ENCODE measurements around the gene KCNH1.

The KCNH1 gene

DNA sequence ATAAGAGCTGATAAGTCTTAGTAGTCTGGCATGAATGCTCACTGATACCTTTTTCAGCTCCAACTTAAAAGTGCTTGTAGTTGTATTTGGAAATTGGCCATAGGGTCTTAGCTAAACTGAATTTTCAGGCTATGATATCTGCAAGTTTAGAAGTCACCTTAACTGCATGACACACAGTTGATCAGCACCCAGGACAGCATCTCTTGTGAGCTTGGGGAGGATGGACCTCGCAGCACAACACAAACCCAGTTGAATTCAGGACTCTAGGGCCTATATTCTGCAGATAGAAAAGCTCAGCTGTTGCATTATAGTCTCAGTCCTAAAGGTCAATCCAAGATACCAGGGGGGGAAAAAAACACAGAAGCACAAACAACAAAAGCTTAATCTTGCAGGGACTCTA lies 394.3 kb downstream of the KCNH1 start:
- Histone ChIP-seq H3K4me1 (ENCODE audit: control insufficient read depth, insufficient read depth, low read length, poor library complexity, severe bottlenecking) (no peaks in the 10 kb centered on the region), H3K4me3 (ENCODE audit: insufficient read depth, low read depth, low read length, poor library complexity, severe bottlenecking) (no peak overlapping the region)
- DNase-seq = no peak

DNA sequence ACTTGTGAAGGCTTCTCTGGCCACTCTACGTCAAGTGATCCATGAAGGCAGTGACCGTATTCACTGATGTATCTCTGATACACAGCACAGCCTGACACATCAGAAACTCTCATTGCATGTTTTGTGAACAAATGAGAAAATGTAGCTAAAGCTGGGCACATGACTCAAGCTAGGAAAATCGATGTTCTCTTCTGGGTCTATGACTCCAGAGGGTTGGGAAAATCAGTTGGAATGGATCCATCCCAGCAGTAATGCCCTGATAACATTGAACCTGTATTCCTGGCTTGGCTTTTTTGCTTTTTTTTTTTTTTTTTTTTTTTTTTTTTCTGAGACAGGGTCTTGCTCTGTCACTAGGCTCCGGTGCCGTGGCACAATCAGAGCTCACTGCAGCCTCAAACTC lies 395.7 kb downstream of the KCNH1 start:
- H3K4me1 ChIP-seq (ENCODE audit: control insufficient read depth, insufficient read depth, low read length, poor library complexity, severe bottlenecking) = no peaks in the 10 kb centered on the region
- no peaks in the 10 kb centered on the region for H3K27me3 ChIP-seq (replicated peaks; ENCODE audit: control insufficient read depth, insufficient read depth, low read length, poor library complexity, severe bottlenecking)
- H3K4me3 ChIP-seq (ENCODE audit: insufficient read depth, low read depth, low read length, poor library complexity, severe bottlenecking) = no peak overlapping the region
- DNase-seq = no peak
- H3K9me3 ChIP-seq (ENCODE audit: control insufficient read depth, low read length) = no peaks in the 10 kb centered on the region
- no peaks in the 10 kb centered on the region for H3K36me3 ChIP-seq (ENCODE audit: control insufficient read depth, insufficient read depth, low read length)
- H3K27ac ChIP-seq (ENCODE audit: insufficient read depth, low read length, poor library complexity, severe bottlenecking) = no peak overlapping the region

More for the DNA sequence above, 394.3 kb downstream of the KCNH1 start:
- H3K27me3 ChIP-seq (replicated peaks; ENCODE audit: control insufficient read depth, insufficient read depth, low read length, poor library complexity, severe bottlenecking) = no peaks in the 10 kb centered on the region
- no peaks in the 10 kb centered on the region for H3K36me3 ChIP-seq (ENCODE audit: control insufficient read depth, insufficient read depth, low read length)
- no peaks in the 10 kb centered on the region for H3K9me3 ChIP-seq (ENCODE audit: control insufficient read depth, low read length)
- no peak overlapping the region for H3K27ac ChIP-seq (ENCODE audit: insufficient read depth, low read length, poor library complexity, severe bottlenecking)

DNA sequence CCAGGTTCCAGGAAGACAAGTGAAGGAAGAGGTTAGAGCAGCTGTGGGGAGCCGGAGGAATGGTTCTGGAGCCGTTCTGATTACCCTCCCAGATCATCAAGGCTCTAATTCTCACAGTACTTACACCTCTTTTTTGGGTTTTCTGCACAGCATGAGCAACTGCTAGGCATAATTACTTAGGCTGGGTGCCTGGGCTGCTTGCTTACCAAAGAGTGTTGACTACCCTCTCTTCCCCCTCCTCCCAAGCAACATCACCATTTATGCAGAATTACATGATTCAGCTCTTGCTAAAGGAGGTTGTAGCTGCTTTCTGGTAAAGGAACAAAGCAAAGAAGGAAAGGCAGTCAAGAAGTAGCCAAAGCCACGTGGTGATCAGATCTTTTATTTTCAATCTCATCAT lies 397.2 kb downstream of the KCNH1 start:
- Histone ChIP-seq H3K4me3 (ENCODE audit: insufficient read depth, low read depth, low read length, poor library complexity, severe bottlenecking) (no peak overlapping the region), H3K27me3 (replicated peaks; ENCODE audit: control insufficient read depth, insufficient read depth, low read length, poor library complexity, severe bottlenecking) (no peaks in the 10 kb centered on the region), H3K36me3 (ENCODE audit: control insufficient read depth, insufficient read depth, low read length) (no peaks in the 10 kb centered on the region), H3K9me3 (ENCODE audit: control insufficient read depth, low read length) (no peaks in the 10 kb centered on the region), H3K4me1 (ENCODE audit: control insufficient read depth, insufficient read depth, low read length, poor library complexity, severe bottlenecking) (no peaks in the 10 kb centered on the region), H3K27ac (ENCODE audit: insufficient read depth, low read length, poor library complexity, severe bottlenecking) (no peak overlapping the region)
- no peak for DNase-seq

DNA sequence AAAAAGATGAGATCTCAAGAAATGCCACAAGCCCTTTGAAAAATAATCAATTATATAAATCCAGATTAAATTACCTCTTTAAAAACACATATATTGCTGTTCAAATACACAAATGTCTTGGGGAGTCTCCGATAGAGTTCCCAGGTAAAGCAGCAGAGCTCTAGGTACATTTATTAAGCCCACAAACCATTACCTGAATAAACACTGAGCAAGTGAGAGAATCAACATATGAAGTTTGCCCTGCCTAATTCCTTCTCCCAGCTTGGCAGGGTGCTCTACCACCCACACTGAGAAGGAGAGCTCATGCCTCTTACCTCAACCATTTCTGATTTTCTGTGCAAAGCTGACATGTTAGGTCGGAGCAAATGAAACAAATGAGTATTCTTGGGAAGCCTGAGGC lies 402.4 kb downstream of the KCNH1 start:
- no peak overlapping the region for H3K27ac ChIP-seq (ENCODE audit: insufficient read depth, low read length, poor library complexity, severe bottlenecking)

DNA sequence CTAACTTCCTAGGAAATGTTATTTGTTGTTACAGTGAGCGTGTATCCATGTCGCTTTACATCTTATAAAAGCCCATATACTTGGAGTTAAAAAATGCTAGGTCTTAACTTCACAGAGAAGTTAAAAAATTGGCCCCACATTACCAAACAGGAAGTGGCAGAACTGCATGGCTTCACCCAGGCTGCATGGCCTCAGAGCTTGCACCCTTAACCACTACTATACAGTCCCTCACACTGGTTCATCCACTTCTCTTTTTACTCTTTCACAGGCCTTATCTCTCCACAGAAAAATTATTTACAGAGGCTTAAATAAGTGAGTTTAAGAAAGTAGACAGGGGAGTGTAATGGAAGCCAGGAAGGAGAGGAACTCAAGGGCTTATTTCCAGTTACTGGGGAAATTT lies 402.8 kb downstream of the KCNH1 start:
- no peaks in the 10 kb centered on the region for H3K27me3 ChIP-seq (replicated peaks; ENCODE audit: control insufficient read depth, insufficient read depth, low read length, poor library complexity, severe bottlenecking)
- H3K4me1 ChIP-seq (ENCODE audit: control insufficient read depth, insufficient read depth, low read length, poor library complexity, severe bottlenecking) = no peaks in the 10 kb centered on the region
- H3K4me3 ChIP-seq (ENCODE audit: insufficient read depth, low read depth, low read length, poor library complexity, severe bottlenecking) = no peak overlapping the region
- DNase-seq = no peak
- H3K36me3 ChIP-seq (ENCODE audit: control insufficient read depth, insufficient read depth, low read length) = no peaks in the 10 kb centered on the region
- H3K27ac ChIP-seq (ENCODE audit: insufficient read depth, low read length, poor library complexity, severe bottlenecking) = no peak overlapping the region
- no peaks in the 10 kb centered on the region for H3K9me3 ChIP-seq (ENCODE audit: control insufficient read depth, low read length)

More for the DNA sequence above, 402.4 kb downstream of the KCNH1 start:
- Histone ChIP-seq H3K4me3 (ENCODE audit: insufficient read depth, low read depth, low read length, poor library complexity, severe bottlenecking) (no peak overlapping the region), H3K36me3 (ENCODE audit: control insufficient read depth, insufficient read depth, low read length) (no peaks in the 10 kb centered on the region), H3K4me1 (ENCODE audit: control insufficient read depth, insufficient read depth, low read length, poor library complexity, severe bottlenecking) (no peaks in the 10 kb centered on the region), H3K9me3 (ENCODE audit: control insufficient read depth, low read length) (no peaks in the 10 kb centered on the region), H3K27me3 (replicated peaks; ENCODE audit: control insufficient read depth, insufficient read depth, low read length, poor library complexity, severe bottlenecking) (no peaks in the 10 kb centered on the region)
- DNase-seq = no peak

DNA sequence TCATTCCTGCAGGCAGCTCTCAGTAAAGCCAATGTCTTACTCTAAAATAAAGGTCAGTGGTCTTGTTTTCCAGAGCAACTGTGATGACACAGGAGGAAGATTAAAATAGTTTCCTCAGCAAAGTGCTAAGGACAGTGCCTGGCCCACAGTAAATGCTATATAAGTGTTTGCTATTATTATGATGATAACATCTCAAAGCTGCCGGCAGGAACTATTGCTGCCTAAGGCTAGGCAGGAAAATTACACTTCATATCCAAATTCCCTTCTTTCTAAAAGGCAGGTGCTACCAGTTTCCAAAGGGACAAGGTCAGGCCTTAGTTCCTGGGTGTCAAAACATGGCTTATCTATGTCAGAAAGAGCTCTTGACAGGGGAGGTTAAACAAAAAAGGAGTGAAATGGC lies 403.9 kb downstream of the KCNH1 start:
- Histone ChIP-seq H3K36me3 (ENCODE audit: control insufficient read depth, insufficient read depth, low read length) (no peaks in the 10 kb centered on the region), H3K4me1 (ENCODE audit: control insufficient read depth, insufficient read depth, low read length, poor library complexity, severe bottlenecking) (no peaks in the 10 kb centered on the region), H3K4me3 (ENCODE audit: insufficient read depth, low read depth, low read length, poor library complexity, severe bottlenecking) (no peak overlapping the region), H3K27me3 (replicated peaks; ENCODE audit: control insufficient read depth, insufficient read depth, low read length, poor library complexity, severe bottlenecking) (no peaks in the 10 kb centered on the region), H3K27ac (ENCODE audit: insufficient read depth, low read length, poor library complexity, severe bottlenecking) (no peak overlapping the region), H3K9me3 (ENCODE audit: control insufficient read depth, low read length) (no peaks in the 10 kb centered on the region)
- no peak for DNase-seq

DNA sequence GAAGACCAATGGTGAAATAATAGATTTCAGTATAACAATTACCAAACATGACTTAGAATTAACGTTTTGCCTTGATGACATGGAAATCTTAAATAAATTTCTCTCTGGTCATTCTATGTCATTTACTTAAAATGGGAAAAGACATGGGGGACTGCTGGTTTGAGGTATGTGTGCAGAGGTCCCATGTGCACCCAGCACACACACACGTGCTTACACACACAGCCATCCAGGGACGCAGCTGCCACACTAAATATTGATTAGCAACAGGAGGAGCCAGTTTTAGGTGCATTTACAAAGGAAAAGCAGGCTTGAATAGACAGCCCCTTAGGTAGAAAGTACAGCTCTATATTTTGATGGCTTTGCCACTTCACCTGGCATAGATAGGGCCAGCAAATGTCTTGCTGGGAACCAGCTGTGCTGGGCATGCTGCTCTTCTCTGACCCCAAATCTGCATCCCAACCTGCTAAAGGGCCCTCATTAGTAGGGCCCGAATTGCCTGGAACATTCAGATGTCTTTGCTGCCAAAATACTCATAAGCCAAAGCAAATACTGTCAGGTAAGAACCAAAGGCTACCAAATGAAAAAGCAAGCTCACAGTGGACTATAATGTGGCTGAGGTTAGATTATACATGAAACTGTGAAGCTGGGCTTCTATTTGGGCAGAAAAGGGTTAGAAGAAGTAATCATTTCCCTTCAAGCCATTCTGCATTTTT lies 405.4 kb downstream of the KCNH1 start:
- no peak for DNase-seq
- H3K4me3 ChIP-seq (ENCODE audit: insufficient read depth, low read depth, low read length, poor library complexity, severe bottlenecking) = no peak overlapping the region
- no peaks in the 10 kb centered on the region for H3K9me3 ChIP-seq (ENCODE audit: control insufficient read depth, low read length)
- H3K27me3 ChIP-seq (replicated peaks; ENCODE audit: control insufficient read depth, insufficient read depth, low read length, poor library complexity, severe bottlenecking) = no peaks in the 10 kb centered on the region
- no peak overlapping the region for H3K27ac ChIP-seq (ENCODE audit: insufficient read depth, low read length, poor library complexity, severe bottlenecking)
- H3K36me3 ChIP-seq (ENCODE audit: control insufficient read depth, insufficient read depth, low read length) = no peaks in the 10 kb centered on the region
- no peaks in the 10 kb centered on the region for H3K4me1 ChIP-seq (ENCODE audit: control insufficient read depth, insufficient read depth, low read length, poor library complexity, severe bottlenecking)

DNA sequence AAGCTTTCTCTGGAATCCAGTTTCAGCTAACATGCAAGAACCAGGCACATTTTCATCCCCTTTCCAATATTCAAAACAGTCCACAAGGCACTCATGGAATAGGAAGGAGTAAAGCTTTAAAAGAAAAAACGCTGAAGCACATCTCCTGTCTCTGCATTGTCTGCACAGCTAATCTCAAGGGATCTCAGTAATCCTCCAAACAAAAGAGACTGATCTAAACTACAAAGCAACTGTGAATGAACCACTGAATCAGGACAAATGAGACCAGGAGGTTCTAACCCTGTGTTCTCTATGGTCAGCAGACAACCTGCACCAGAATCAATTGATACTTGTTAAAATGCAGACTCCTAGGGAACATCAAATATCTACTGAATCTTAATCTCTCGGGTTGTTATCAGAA lies 406.2 kb downstream of the KCNH1 start:
- H3K36me3 ChIP-seq (ENCODE audit: control insufficient read depth, insufficient read depth, low read length) = no peaks in the 10 kb centered on the region
- no peaks in the 10 kb centered on the region for H3K4me1 ChIP-seq (ENCODE audit: control insufficient read depth, insufficient read depth, low read length, poor library complexity, severe bottlenecking)
- H3K4me3 ChIP-seq (ENCODE audit: insufficient read depth, low read depth, low read length, poor library complexity, severe bottlenecking) = no peak overlapping the region
- no peak for DNase-seq
- no peaks in the 10 kb centered on the region for H3K9me3 ChIP-seq (ENCODE audit: control insufficient read depth, low read length)
- H3K27me3 ChIP-seq (replicated peaks; ENCODE audit: control insufficient read depth, insufficient read depth, low read length, poor library complexity, severe bottlenecking) = no peaks in the 10 kb centered on the region
- H3K27ac ChIP-seq (ENCODE audit: insufficient read depth, low read length, poor library complexity, severe bottlenecking) = no peak overlapping the region

DNA sequence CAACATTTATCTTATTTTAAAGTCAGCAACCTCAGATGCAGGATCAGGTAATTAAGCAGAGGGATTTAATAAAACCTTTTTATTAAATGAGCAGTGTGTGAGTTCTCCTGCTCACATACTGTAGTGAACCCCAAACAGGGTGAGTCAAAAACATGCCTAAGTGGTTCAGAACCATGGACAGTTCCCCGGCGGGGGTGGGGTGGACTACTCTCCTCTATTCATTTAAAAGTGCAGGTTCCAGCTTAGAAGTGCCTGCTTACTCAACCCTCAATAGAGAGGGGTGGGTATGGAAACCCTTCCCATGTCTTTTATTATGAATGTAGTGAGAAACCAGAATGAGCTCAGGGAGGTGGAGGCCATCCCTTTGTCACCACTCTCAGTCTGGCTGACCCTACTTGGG lies 407.3 kb downstream of the KCNH1 start:
- no peak for DNase-seq
- Histone ChIP-seq H3K9me3 (ENCODE audit: control insufficient read depth, low read length) (no peaks in the 10 kb centered on the region), H3K27ac (ENCODE audit: insufficient read depth, low read length, poor library complexity, severe bottlenecking) (no peak overlapping the region), H3K4me3 (ENCODE audit: insufficient read depth, low read depth, low read length, poor library complexity, severe bottlenecking) (no peak overlapping the region), H3K4me1 (ENCODE audit: control insufficient read depth, insufficient read depth, low read length, poor library complexity, severe bottlenecking) (no peaks in the 10 kb centered on the region), H3K27me3 (replicated peaks; ENCODE audit: control insufficient read depth, insufficient read depth, low read length, poor library complexity, severe bottlenecking) (no peaks in the 10 kb centered on the region), H3K36me3 (ENCODE audit: control insufficient read depth, insufficient read depth, low read length) (no peaks in the 10 kb centered on the region)

DNA sequence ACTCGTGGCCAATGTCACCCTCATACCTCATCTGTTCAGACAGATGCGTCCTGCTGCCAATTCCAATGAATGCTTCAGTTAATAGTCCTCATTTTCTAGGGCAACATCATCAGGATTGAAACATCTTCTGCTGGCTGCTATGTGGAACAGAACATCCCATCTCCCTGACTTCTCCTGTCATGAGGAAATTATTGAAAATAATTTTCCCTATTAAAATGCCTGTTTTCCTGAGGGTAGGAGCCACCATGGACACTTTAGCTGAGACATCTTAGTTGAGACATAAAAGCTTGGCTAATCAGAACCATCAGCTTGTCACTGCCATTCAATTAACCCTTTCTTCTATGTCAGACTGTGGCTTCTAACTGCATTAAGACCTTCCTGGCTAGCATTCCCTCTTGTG lies 409.2 kb downstream of the KCNH1 start:
- no peaks in the 10 kb centered on the region for H3K9me3 ChIP-seq (ENCODE audit: control insufficient read depth, low read length)
- no peaks in the 10 kb centered on the region for H3K4me1 ChIP-seq (ENCODE audit: control insufficient read depth, insufficient read depth, low read length, poor library complexity, severe bottlenecking)
- H3K27ac ChIP-seq (ENCODE audit: insufficient read depth, low read length, poor library complexity, severe bottlenecking) = no peak overlapping the region
- DNase-seq = no peak
- H3K36me3 ChIP-seq (ENCODE audit: control insufficient read depth, insufficient read depth, low read length) = no peaks in the 10 kb centered on the region
- H3K4me3 ChIP-seq (ENCODE audit: insufficient read depth, low read depth, low read length, poor library complexity, severe bottlenecking) = no peak overlapping the region
- no peaks in the 10 kb centered on the region for H3K27me3 ChIP-seq (replicated peaks; ENCODE audit: control insufficient read depth, insufficient read depth, low read length, poor library complexity, severe bottlenecking)
